Measurements from ENCODE around the gene COL16A1. TPM values are rescaled to one million over a fixed set of nuclear protein-coding genes. Genes with fewer than 3 reads are reported as not detected.
A peak's percentile ranks its signal among the peaks of the same experiment; 100 is the strongest.

Gene COL16A1
- polyA plus RNA-seq, 3 donors, result 0.13 TPM; not detected in 2

DNA sequence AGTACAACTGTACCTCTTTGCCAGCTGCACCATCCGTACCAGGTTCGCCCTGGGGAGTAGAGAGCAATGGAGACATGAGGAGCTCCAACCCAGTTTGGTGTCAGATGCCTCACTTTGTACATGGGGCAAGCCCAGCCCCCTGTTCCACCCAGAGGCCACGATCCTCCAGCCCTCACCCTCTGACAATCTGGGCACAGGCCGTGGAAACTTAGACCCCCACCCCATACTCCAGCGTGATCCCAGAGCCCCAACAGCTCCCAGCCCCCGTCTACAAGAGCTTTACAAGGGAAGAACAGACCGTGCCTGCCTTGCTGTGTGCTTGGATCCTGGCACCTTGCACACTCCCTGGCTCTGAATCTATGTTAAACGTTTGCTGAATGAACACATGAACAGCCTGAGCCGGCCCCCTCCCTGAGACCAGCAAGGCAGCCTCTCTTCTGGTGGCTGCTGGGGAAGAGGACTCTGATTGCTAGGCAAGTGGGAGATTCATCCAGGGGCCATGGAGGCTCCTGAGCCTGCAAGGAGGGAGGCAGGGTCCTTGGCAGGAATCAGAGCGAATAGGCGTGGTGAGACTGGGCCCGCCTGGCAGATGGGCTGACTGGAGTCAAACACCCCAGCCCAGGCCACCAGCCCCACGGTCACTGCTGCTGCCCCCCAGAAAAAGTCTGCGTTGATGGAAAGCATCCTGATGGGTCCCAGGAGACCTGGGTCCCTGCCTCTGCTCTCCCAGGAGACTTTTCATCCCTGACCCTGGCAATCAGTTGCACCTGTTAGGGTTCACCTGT, 46.6 kb downstream of the COL16A1 start:
- H3K4me2 ChIP-seq (replicated peaks; ENCODE audit: extremely low read depth, low read length, poor library complexity, severe bottlenecking), result peak overlapping the region; percentile 38
- no peak overlapping the region for H3K4me3 ChIP-seq (replicated peaks in 1 of 3; ENCODE audit: low read depth in 2 of 3, low read length in 3 of 3)
- no peaks in the 10 kb centered on the region for H4K20me1 ChIP-seq (ENCODE audit: insufficient read depth, low read length)
- H3K36me3 ChIP-seq (replicated peaks in 1 of 2; ENCODE audit: control insufficient read depth in 1 of 2, insufficient read depth in 2 of 2, low read length in 2 of 2), result no peaks in the 10 kb centered on the region
- intact Hi-C loops (cut with micrococcal nuclease), result no loop called here
- H3K9me3 Mint-ChIP-seq, result peaks cover 0 to 3% (median 0%) of the 10 kb centered on the region in 7 donors
- H3K27me3 Mint-ChIP-seq (ENCODE audit: low read depth in 3 of 3), result peaks cover 1 to 5% (median 5%) of the 10 kb centered on the region in 3 donors
- peak overlapping the region; percentile 18 for H3K9ac ChIP-seq (ENCODE audit: insufficient read depth, low read length, poor library complexity, severe bottlenecking)
- H3K4me3 Mint-ChIP-seq, result no peak overlapping the region
- peaks cover 17 to 23% of the 10 kb centered on the region in 2 donors for H3K4me1 ChIP-seq (ENCODE audit: control insufficient read depth in 1 of 2, insufficient read depth in 2 of 2, low read length in 2 of 2)
- no peak for DNase-seq
- no peak for TF ChIP-seq CTCF (IDR thresholded peaks at IDR 0.05)
- peak overlapping the region; percentile 38 for H2AFZ ChIP-seq (ENCODE audit: insufficient read depth, low read depth, low read length, poor library complexity, severe bottlenecking)
- H3K27ac ChIP-seq (ENCODE audit: low read depth in 1 of 2, low read length in 2 of 2), result no peak overlapping the region
- no peaks in the 10 kb centered on the region for H3K79me2 ChIP-seq (ENCODE audit: insufficient read depth, low read length)
- H3K36me3 Mint-ChIP-seq, result no peaks in the 10 kb centered on the region
- H3K27ac Mint-ChIP-seq, result no peak overlapping the region
- peaks cover 21% of the 10 kb centered on the region for H3K4me1 Mint-ChIP-seq
- no peaks in the 10 kb centered on the region for H3K27me3 ChIP-seq (ENCODE audit: control insufficient read depth in 2 of 2, insufficient read depth in 2 of 2, low read length in 2 of 2)
- H3K9me3 ChIP-seq (replicated peaks in 1 of 2; ENCODE audit: control insufficient read depth in 1 of 2, insufficient read depth in 1 of 2, low read length in 2 of 2), result no peaks in the 10 kb centered on the region
- 96% methylated on average over 11 of the region's 14 CpGs for WGBS (ENCODE audit: insufficient coverage)

GRCh38 chr1:31655756-31656155, 48.1 kb downstream of the COL16A1 start:
- no peak overlapping the region for H3K4me2 ChIP-seq (replicated peaks; ENCODE audit: extremely low read depth, low read length, poor library complexity, severe bottlenecking)
- no peak overlapping the region for H3K4me3 Mint-ChIP-seq
- H3K27me3 ChIP-seq (ENCODE audit: control insufficient read depth in 2 of 2, insufficient read depth in 2 of 2, low read length in 2 of 2), result no peaks in the 10 kb centered on the region
- no peak overlapping the region for H3K27ac ChIP-seq (ENCODE audit: low read depth in 1 of 2, low read length in 2 of 2)
- H3K9me3 Mint-ChIP-seq, result peaks cover 0 to 3% (median 0%) of the 10 kb centered on the region in 7 donors
- peaks cover 21% of the 10 kb centered on the region for H3K4me1 Mint-ChIP-seq
- no peaks in the 10 kb centered on the region for H3K36me3 Mint-ChIP-seq
- H3K36me3 ChIP-seq (replicated peaks in 1 of 2; ENCODE audit: control insufficient read depth in 1 of 2, insufficient read depth in 2 of 2, low read length in 2 of 2), result no peaks in the 10 kb centered on the region
- no peak for DNase-seq
- H3K27me3 Mint-ChIP-seq (ENCODE audit: low read depth in 3 of 3), result peaks cover 1 to 8% (median 5%) of the 10 kb centered on the region in 3 donors
- H3K79me2 ChIP-seq (ENCODE audit: insufficient read depth, low read length), result no peaks in the 10 kb centered on the region
- no peak overlapping the region for H2AFZ ChIP-seq (ENCODE audit: insufficient read depth, low read depth, low read length, poor library complexity, severe bottlenecking)
- no peak overlapping the region for H3K9ac ChIP-seq (ENCODE audit: insufficient read depth, low read length, poor library complexity, severe bottlenecking)
- no peak overlapping the region for H3K27ac Mint-ChIP-seq
- no peak overlapping the region for H3K4me3 ChIP-seq (replicated peaks in 1 of 3; ENCODE audit: low read depth in 2 of 3, low read length in 3 of 3)
- H3K9me3 ChIP-seq (replicated peaks in 1 of 2; ENCODE audit: control insufficient read depth in 1 of 2, insufficient read depth in 1 of 2, low read length in 2 of 2), result no peaks in the 10 kb centered on the region
- 100% methylated on average over 1 of the region's 4 CpGs for WGBS (ENCODE audit: insufficient coverage)
- intact Hi-C loops (cut with micrococcal nuclease), result no loop called here
- peaks cover 17 to 23% of the 10 kb centered on the region in 2 donors for H3K4me1 ChIP-seq (ENCODE audit: control insufficient read depth in 1 of 2, insufficient read depth in 2 of 2, low read length in 2 of 2)
- TF ChIP-seq CTCF (IDR thresholded peaks at IDR 0.05), result no peak
- no peaks in the 10 kb centered on the region for H4K20me1 ChIP-seq (ENCODE audit: insufficient read depth, low read length)

Measured in CD14-positive monocyte (primary cell).